GM21723 (cell line): ENCODE data around the gene HECTD4.
"Not testable (repeated sequence)": the region's sequence is repeated elsewhere in the genome, so short reads cannot be mapped to it uniquely, and the experiment has no call there.

Experiments
- ATAC-seq: cut with Tn5 transposase; IDR thresholded peaks from one replicate; pipeline ENCODE4 v1.9.1; 2021; ENCODE audit warnings: mild to moderate bottlenecking, moderate library complexity; ENCODE audit not compliant: unreplicated experiment

HECTD4 gene

DNA sequence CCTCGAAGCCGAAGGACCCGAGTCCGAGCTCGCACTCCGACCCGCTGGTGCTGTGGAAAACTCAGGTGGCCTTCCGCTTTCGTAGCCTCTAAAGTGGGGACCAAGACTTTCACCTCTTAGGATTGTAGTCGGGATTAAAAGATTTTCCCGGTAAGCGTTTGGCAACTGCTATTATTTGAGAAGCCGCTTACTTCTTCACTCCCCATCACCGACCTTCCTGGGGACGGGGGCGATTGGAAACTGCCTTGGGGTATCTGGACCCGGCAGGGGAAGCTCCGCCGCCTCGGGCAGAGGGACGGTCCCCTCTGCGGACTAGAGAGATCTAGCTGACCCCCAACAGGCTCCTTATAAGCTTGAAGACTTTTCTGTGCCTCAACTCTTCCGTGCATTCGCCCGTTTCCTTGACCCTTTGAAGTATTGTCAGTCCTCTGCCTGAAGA lies 256.2 kb downstream of the HECTD4 start:
- no peak for ATAC-seq

DNA sequence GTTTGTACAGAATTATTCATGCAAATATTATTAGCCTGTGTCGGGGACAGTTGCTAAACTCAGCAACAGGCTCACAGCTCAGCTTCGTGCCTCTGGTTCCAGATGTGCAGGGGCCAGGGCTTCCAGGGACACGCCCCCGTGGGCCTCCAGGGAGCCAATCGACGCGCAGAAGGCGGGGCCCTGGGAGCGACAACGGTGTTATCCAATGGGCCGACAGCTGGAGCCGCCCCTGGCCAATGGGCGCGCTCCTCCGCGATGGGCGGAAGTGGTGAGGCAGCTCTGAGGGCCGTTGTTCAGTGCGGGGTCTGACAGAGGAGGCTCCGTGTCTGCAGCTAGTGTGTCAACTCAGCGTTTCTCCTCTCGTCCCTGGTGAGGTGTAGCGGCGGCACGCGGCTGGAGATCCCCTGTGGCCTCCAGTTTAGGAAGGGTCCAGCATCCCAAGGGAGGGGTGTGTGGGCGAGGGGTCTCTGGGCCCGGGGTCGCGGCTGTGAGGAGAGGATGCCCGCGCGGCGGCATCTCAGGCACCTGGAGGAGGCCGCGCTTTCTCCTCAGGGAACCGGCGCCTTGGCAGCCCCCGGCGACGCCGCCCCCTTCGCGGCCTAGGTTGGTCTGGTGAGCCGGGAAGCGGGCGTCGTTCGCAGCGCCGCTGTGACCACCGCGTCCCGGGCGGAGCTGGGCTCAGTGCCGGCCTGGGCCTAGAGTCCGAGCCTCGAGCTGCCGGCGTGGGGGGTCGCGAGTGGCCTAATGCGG lies 256.8 kb downstream of the HECTD4 start, which contains the start of gene TRAFD1:
Gene TRAFD1 (plus strand): TSS at position 311 of the 750 bp plus-strand sequence. CDS start 4,963 bp downstream, outside the sequence.
- peak; percentile 95 for ATAC-seq

DNA sequence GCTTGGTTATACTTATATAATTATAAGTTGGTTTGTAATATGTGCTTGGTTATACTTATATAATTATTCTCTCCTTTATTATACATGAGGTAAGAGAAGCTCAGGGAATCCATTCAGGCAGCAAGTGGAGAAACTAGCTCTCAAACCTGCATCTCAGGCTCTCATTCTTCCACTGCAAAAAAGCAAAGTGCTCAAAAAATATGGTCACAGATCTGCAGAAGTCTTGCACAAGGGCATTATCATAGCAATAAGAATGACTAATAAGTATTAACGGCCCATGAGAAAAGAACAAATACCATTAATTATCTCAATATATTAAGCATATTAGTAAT lies 257.3 kb downstream of the HECTD4 start:
- peak; percentile 4 for ATAC-seq

DNA sequence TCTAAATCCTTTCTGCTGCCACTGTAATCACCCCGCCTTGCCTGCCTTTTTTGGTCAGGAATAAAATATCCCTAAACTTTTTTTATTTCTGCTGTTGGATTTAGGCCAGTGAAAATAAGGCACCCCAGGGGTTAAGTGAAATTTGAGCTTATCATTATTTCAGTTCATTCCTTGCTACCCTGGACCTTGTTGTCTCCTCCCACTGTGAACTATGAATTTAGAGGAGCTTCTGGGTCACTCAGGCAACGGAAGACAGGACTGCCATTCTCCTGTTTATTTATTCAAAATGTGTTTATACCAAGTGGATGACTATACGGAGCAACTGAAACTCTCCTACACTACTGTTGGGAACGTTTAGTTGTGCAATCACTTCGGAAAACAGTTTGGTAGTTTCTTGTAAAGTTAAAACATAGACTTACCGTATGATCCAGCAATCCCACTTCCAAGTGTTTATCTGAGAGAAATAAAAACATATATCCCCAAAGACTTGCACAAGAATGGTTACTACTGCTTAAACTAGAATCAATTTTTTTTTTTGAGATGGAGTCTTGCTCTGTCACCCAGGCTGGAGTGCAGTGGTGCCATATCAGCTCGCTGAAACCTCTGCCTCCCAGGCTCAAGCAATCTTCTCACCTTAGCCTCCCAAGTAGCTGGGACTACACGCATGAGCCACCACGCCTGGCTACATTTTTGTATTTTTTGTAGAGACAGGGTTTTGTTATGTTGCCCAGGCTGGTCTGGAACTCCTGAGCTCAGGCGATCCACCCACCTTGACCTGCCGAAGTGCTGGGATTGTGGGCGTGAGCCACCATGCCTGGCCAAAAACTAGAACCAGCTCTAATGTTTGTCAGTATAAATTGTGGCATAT lies 259.2 kb downstream of the HECTD4 start:
- no peak for ATAC-seq

DNA sequence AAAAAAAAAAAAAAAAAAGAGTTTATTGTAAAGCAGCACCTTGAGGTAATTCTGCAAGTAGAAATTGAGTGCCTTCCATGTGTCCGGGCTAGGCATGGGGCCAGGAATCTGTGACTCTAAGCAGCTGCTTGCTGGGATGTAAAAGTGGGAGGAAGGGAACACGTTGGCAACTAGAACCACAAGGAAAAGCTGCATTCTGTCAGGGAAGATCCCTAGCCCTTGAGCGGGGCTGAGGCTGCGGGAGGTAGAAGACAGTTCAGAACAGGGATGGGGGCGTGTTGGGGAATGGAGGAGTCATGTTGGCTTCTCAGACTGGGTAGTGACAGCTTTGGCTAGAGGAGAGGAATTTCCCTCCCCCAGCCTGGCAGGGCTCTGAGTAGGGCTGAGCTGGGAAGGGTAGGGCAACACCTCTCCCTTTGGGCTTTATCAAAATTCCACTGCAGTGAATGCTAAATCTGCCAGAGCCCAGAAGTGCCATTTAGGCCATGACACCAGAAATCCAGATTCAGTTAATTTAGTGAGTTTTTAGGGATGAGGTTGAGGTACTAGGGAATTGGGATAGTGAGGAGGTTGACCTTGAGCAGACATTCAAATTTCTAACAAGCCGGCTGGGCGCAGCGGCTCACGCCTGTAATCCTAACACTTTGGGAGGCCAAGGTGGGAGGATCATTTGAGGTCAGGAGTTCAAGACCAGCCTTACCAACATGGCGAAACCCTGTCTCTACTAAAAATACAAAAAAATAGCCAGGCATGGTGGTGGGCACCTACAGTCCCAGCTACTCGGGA lies 260.3 kb downstream of the HECTD4 start:
- ATAC-seq, result no peak

DNA sequence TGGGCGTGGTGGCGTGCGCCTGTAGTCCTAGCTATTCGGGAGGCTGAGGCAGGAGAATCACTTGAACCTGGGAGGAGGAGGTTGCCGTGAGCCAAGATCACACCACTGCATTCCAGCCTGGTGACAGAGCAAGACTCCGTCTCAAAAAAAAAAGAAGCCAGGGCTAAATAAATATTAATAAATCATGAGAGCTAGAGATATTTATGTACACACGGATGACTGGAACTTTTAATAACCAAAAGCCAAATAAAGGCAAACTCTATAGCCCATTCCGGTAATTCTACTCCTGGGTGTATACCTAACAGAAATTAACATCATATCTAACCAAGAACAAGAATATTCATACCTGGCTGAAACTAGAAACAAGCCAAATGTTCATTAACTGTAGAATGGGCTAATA lies 264.5 kb downstream of the HECTD4 start:
- no peak for ATAC-seq

DNA sequence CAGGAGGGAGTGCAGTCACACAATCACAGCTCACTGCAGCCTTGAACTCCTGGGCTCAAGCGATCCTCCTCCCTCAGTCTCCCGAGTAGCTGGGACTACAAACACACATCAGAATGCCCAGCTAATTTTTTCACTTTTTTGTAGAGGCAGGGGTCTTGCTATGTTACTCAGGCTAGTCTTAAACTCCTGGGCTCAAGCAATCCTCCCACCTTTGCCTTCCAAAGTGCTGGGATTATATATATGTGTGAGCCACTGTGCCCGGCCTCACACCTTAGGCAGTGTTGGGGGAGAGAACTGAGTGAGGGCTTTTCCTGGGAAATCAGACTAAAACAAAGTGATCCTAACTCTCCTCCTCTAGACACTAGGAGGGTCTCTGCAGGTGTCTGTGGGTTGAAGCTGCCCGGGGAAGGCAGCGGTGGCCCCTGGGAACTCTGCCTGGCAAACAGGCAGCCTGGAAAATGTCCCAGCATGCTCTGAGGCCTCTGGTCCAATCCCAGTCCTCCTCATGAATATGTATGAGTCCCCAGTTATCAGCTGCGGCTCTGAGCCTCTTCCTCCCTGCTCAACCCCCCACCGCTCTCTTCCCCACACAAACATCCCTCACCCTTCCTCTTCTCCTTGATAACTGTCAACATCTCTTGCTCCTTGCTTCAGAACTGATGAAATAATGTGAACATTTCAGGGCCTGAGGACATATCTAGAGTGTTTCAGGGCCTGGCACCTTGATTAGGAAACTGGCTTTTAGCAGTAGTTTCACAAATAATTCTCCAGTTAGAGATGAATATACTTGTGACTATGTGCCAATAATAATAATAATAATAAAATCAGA lies 265.8 kb downstream of the HECTD4 start:
- ATAC-seq, result peak; percentile 68

DNA sequence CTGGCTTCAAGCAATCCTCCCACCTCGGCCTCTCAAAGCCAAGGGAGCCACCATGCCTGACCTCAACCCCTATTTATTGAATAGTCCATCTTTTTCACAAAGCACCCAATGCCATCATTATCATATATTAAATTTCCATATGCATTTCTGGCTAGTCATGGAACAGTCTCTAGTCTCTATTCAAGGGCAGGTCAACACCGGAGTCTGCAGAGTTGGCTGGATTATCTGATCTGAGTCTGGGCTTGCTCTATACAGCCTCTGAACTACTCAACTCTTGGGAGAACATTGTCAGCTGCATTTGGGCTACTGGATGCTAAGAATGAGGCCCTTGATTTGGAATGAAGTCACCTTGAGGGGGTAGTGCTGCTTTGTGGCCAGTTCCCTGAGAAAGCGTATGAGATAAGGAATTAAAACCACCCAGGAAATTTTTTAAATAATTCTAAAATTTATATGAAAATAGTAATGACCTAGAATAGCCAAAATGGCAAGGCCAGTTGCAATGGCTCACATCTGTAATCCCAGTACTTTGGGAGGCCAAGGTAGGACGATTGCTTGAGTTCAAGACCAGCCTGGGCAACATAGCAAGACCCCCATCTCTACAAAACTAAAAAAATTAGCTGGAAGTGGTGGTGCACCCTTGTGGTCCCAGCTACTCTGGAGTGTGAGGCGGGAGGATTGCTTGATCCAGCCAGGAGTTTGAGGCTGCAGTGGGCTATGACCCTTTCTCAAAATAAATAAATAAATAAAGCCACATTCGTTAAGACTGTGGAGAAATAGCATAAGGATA lies 266.8 kb downstream of the HECTD4 start:
- no peak for ATAC-seq

DNA sequence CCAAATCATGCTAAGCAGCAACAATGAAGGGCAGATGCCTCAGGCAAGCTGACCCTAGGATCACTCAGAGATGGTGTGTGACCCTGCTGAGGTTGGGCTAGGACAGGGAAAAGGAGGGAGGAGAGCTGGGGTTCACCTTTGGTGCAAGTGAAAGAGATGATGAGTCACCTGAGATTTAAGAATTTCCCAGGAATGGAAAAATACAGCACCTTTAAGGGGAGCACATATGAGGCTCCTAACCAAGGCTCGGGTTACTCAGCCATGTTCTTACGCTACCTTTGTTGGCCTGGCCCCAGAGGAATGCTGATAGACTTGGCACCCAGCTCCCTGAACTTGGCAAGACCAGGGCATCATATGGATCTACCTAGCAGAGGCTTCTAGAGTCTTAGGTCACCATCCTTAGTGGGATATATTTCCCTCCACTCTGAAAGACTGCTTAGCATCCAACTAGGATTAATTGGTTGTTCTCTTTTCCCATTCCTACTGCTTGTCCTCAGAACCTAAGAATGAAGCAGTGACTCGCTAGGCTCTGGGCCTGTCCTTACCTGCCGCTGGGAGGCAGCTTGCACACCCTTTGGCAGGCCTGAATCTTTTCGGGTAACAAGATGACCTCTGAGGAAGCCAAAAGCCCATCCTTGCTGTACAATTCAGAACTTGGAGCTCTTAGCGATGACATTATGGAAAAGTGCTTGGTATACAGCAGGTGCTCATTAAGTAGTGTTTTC lies 269.7 kb downstream of the HECTD4 start:
- no peak for ATAC-seq

DNA sequence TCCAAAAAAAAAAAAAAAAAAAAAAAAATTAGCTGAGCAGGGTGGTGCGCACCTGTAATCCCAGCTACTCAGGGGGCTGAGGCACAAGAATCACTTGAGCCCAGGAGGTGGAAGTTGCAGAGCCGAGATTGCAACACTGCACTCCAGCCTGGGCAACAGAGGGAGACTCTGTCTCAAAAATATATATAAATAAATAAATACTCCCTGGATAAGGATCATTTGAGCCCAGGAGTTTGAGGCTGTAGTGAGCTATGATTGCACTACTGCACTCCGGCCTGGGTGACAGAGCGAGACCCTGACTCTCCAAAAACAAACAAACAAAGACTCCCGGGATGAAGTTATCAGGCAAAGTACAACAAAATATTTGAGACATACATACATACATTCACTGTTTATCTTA lies 270.3 kb downstream of the HECTD4 start:
- no peak for ATAC-seq

DNA sequence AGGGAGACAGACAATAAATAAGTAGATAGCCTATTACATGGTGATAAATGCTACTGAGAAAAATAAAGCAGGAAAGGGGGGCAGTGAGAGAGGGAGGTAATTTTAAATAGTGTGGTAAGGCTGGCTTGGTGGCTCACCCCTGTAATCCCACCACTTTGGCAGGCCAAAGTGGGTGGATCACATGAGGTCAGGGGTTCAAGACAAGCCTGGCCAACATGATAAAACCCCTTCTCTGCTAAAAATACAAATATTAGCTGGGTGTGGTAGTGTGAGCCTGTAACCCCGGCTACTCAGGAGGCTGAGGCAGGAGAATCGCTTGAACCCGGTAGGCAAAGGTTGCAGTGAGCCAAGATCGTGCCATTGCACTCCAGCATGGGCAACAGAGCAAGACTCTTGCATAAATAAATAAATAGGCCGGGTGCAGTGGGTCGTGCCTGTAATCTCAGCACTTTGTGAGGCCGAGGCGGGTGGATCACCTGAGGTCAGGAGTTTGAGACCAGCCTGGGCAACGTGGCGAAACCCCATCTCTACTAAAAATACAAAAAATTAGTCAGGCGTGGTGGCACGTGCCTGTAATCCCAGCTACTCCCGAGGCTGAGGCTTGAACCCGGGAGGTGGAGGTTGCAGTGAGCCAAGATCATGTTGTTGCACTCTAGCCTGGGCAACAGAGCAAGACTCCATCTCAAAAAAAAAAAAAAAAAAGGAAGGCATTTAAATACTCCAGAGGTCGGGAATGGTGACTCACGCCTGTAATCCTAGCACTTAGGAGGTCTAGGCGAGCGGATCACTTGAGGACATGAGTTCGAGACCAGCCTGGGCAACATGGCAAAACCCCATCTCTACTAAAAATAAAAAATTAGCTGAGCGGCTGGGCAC lies 271.2 kb downstream of the HECTD4 start:
- not testable (repeated sequence) for ATAC-seq
